M059J (cell line): Measurements from ENCODE around the gene TNFAIP8. TPM values are rescaled to one million over a fixed set of nuclear protein-coding genes. Genes with fewer than 3 reads are reported as not detected.
"Not testable (repeated sequence)": the region's sequence is repeated elsewhere in the genome, so short reads cannot be mapped to it uniquely, and the experiment has no call there.

Experiments used
- DNase-seq: peaks from one replicate; pipeline ENCODE4 v3.0.0-alpha.2; 2012; ENCODE audit warnings: low read depth
- total RNA-seq: library from RNA; depleted of rRNA; stranded (reverse); fragments of >200 nt; shearing (Covaris generic); gene quantifications from 2 replicates; pipeline ENCODE4 v1.2.3, GENCODE V29; 2014

TNFAIP8 gene
- total RNA-seq, 1 experiment from 2014 or later: 18.4 TPM

DNA sequence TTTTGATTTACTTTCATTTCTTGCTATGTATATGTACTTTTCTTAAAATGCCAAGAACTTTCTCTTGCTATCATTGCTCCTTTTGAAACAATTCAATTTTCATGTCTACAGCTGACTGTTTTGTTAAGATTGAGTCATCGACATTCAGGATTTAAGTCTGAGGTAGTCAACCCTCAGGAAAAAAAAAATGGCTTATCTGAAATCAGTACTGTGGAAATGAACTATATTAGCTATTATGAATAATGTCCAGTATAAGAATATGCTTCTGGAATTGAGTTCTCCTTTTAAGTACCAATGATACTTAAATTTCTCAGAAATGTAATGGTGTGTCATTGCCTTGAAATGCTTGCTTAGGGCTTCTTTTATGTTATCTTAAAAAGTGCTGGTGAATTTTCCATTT is 37.9 kb downstream of the TNFAIP8 start:
- peak; percentile 51 for DNase-seq

- no peak for DNase-seq
Measured at GRCh38 chr5:119395080-119395836, 39.4 kb downstream of the TNFAIP8 start.

DNA sequence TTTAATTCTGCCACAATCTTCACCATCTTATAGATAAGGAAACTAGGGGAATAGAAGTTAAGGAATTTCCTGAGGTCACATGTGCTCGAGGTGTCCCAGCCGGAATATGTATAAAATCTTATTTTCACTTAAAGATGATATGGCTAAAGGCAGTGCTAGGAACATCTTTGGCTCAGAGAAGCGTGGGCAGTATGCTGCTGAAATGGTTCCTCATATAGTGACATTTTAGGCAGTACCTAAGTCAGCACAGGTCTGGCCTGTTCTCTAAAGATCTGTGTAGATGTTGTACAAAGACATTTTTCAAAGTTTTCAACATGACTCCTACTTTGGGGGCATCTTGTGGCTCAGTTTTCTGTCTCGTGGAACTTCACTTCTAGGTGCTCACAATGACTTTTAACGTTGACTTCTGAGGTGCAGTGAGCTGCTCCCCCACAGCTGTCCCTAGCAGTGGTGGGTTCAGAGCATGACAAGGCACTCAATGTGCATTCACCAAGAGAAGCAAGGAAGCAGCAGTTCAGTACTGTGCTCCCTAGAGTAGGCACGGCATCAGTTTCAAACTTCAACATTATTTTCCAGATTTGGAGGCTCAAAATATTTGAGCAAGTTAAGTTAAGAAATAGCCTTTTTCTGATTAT is 40.3 kb downstream of the TNFAIP8 start:
- no peak for DNase-seq

GRCh38 chr5:119397518-119398380 is 41.9 kb downstream of the TNFAIP8 start:
- DNase-seq: peak; percentile 66

GRCh38 chr5:119398727-119399466 is 43.1 kb downstream of the TNFAIP8 start:
- peak; percentile 45 for DNase-seq

DNA sequence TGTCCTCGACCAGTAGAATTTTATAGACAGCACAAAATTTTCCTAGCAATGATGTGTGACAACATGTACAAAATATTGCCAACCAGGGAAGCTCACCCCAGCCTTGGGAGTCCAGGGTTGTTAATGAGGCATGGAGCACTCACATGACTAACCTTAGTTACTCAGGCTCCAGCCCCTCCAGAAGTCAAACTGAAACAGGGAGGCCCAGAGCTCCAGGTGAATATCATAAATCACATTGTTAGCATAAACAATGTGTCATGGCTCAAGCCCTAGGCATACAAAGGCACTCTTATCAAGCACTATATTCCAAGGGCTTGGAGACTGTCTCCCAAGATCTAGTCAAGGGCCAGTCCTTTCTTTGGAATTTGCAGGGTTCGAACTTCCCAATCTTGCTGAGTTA is 44.4 kb downstream of the TNFAIP8 start:
- DNase-seq: peak; percentile 94

- peak; percentile 51 for DNase-seq
Measured at GRCh38 chr5:119402081-119402480, 46.3 kb downstream of the TNFAIP8 start.

GRCh38 chr5:119402555-119402954 is 46.7 kb downstream of the TNFAIP8 start:
- DNase-seq: no peak

DNA sequence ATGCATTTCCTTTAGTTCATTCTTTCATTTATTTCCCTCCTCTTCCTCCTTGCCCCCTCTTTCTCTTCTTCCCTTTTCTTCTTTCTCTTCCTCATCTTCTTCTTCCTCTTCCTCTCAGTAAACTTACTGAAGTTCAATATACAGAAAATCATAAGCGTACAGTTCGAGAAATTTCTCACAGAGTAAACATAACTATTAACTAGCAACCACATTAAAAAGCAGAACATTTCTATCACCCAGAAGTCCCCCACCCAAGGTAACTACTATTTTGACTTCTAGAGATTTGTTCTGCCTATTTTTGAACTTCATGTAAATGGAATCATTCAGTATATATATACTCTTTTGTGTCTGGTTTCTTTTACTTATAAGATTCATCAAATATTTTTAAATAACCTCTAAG is 48.2 kb downstream of the TNFAIP8 start:
- no peak for DNase-seq

DNA sequence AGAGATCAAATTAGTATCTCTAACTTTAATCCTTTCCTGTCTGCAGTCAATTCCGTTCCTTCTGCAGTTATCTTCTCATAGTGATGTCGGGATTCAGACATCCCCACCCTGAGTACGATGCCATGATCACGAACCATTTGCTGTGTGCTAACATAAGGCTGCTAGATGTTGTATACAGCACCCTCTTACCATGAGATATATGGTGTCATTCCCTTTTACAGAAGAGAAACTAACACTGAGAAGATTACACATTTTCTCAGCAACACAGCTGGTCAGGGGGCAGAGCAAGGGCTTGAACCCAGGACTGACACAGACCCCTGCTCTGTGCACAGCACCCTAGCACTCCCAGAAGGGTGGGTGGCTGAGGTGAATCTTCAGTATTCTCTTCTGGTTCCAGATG is 49.6 kb downstream of the TNFAIP8 start:
- no peak for DNase-seq

- DNase-seq: no peak
Measured at GRCh38 chr5:119406551-119407110, 50.8 kb downstream of the TNFAIP8 start.

GRCh38 chr5:119409235-119409815 is 53.5 kb downstream of the TNFAIP8 start:
- no peak for DNase-seq

- no peak for DNase-seq
Measured at GRCh38 chr5:119410448-119411159, 54.8 kb downstream of the TNFAIP8 start.

- DNase-seq: peak; percentile 74
Measured at GRCh38 chr5:119411361-119412278, 55.8 kb downstream of the TNFAIP8 start.

- no peak for DNase-seq
Measured at GRCh38 chr5:119412279-119413227, 56.7 kb downstream of the TNFAIP8 start.

DNA sequence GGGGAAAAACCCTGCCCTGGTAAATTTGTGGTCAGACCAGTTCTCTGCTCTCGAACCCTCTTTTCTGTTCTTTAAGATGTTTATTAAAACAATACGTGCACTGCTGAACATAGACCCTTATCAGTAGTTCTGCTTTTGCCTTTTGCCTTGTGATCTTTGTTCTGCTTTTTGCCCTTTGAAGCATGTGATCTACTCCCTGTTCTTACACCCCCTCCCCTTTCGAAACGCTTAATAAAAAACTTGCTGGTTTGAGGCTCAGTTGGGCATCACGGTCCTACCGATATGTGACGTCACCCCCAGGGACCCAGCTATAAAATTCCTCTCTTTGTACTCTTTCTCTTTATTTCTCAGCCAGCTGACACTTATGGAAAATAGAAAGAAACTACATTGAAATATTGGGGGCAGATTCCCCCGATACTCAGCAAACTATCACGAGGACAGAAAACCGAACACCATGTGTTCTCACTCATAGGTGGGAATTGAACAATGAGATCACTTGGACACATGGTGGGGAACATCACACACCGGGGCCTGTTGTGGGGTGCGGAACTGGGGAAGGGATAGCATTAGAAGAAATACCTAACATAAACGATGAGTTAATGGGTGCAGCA is 58.4 kb downstream of the TNFAIP8 start:
- DNase-seq: not testable (repeated sequence)

DNA sequence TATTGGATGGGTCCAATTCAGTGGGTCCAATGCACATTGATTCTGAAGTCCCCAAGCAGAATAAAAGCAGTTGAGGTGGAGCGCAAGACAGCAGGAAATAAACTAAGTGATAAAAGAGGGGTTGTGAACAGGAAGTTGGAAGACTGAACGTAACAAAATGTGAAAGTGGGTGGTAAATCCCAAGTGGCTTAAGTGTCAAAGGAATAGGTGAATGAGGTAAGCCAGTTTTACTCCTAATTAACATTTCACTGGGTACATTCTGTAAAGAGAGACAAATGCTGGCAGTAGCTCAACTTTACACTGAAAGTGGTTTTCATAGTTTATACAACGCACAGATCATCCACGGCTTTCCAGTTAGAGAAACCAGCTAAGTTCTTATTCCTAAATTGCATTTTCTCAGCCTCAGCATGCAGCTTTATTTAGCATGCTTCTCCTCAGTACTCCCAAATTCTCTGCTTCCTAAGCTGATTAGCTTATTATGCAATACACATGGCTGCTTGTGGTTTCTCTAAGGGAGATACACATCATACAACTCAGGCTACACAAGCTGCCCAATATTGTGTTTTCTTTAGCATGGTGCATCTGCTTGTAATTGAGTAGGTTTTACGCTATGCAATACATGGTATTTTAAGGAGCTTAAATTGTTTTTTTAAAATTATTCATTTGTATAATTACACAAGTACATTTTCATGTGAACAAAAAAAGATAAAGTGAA is 62.2 kb downstream of the TNFAIP8 start:
- peak; percentile 39 for DNase-seq
